DOHH2 (cell line): ENCODE results near the gene DGUOK.

Experiments
- H3F3A ChIP-seq: fragments of 200-600 bp; sonication (generic), shearing (Covaris generic); 2 replicates; pipeline ENCODE4 v1.6.0; 2016; ENCODE audit warnings: antibody characterized with exemption, mild to moderate bottlenecking; ENCODE audit not compliant: control insufficient read depth, insufficient read depth
- H3K27ac ChIP-seq: fragments of 200-600 bp; sonication (generic); 2 replicates; pipeline ENCODE4 v1.5.1; 2014; ENCODE audit warnings: low read depth, mild to moderate bottlenecking, low read length, moderate library complexity
- H3K27me3 ChIP-seq: fragments of 200-600 bp; sonication (generic); 2 replicates; pipeline ENCODE4 v1.6.1; 2014; ENCODE audit warnings: mild to moderate bottlenecking, low read length, mixed read lengths; ENCODE audit not compliant: control insufficient read depth
- H3K36me3 ChIP-seq: fragments of 200-600 bp; sonication (generic); 2 replicates; pipeline ENCODE4 v1.6.1; 2014; ENCODE audit warnings: mild to moderate bottlenecking, low read length, moderate library complexity, mixed read lengths; ENCODE audit not compliant: control insufficient read depth
- H3K4me1 ChIP-seq: fragments of 200-600 bp; sonication (generic); 2 replicates; pipeline ENCODE4 v1.6.1; 2014; ENCODE audit warnings: mild to moderate bottlenecking, low read length, mixed read lengths; ENCODE audit not compliant: control insufficient read depth
- H3K4me2 ChIP-seq: fragments of 200-600 bp; sonication (generic); 2 replicates; pipeline ENCODE4 v1.6.0; 2014; ENCODE audit warnings: mild to moderate bottlenecking, low read length, moderate library complexity
- H3K4me3 ChIP-seq: fragments of 200-600 bp; sonication (generic); 2 replicates; pipeline ENCODE4 v1.5.1; 2014; ENCODE audit warnings: mild to moderate bottlenecking, low read length, mixed read lengths
- H3K79me2 ChIP-seq: fragments of 200-600 bp; sonication (generic); 2 replicates; pipeline ENCODE4 v1.6.1; 2014; ENCODE audit warnings: mild to moderate bottlenecking, low read length, mixed read lengths; ENCODE audit not compliant: control insufficient read depth
- H3K9me2 ChIP-seq: fragments of 200-600 bp; sonication (generic); replicated peaks from 2 replicates; pipeline ENCODE4 v1.6.1; 2014; ENCODE audit warnings: mild to moderate bottlenecking, low read length, mixed read lengths; ENCODE audit not compliant: control insufficient read depth
- H3K9me3 ChIP-seq: fragments of 200-600 bp; sonication (generic); 2 replicates; pipeline ENCODE4 v1.6.1; 2014; ENCODE audit warnings: antibody characterized with exemption, low read length, mixed read lengths; ENCODE audit not compliant: control insufficient read depth, insufficient read depth
- H4K20me1 ChIP-seq: fragments of 200-600 bp; sonication (generic); 2 replicates; pipeline ENCODE4 v1.6.0; 2014; ENCODE audit warnings: low read depth, mild to moderate bottlenecking, antibody characterized with exemption, low read length, moderate library complexity; ENCODE audit not compliant: control insufficient read depth, insufficient read depth
- CTCF ChIP-seq: fragments of 200-600 bp; sonication (generic); IDR thresholded peaks from one replicate; pipeline ENCODE4 v1.5.1; 2014; ENCODE audit warnings: antibody characterized with exemption, mild to moderate bottlenecking, low read depth, low read length; ENCODE audit not compliant: poor library complexity, severe bottlenecking
- EZH2phosphoT487 ChIP-seq: fragments of 200-600 bp; sonication (generic); IDR thresholded peaks from 2 replicates; pipeline ENCODE4 v1.6.1; 2017; ENCODE audit warnings: borderline replicate concordance, mild to moderate bottlenecking, antibody characterized with exemption, low read length, moderate library complexity, mixed read lengths

Gene DGUOK

GRCh38 chr2:73895473-73895872 lies 31.2 kb upstream of the DGUOK start:
- H3K9me3 ChIP-seq, result no peaks in the 10 kb centered on the region
- TF ChIP-seq EZH2phosphoT487, result no peak

GRCh38 chr2:73896362-73897239 lies 30.1 kb upstream of the DGUOK start:
- H3F3A ChIP-seq, result no peaks in the 10 kb centered on the region
- no peak overlapping the region for H3K4me3 ChIP-seq
- H3K36me3 ChIP-seq, result no peaks in the 10 kb centered on the region
- no peaks in the 10 kb centered on the region for H3K9me2 ChIP-seq
- no peaks in the 10 kb centered on the region for H3K27me3 ChIP-seq
- no peaks in the 10 kb centered on the region for H3K4me1 ChIP-seq
- no peaks in the 10 kb centered on the region for H3K9me3 ChIP-seq
- H3K27ac ChIP-seq, result no peak overlapping the region
- no peak overlapping the region for H3K4me2 ChIP-seq
- no peaks in the 10 kb centered on the region for H4K20me1 ChIP-seq
- no peaks in the 10 kb centered on the region for H3K79me2 ChIP-seq
- TF ChIP-seq CTCF (no peak), EZH2phosphoT487 (no peak)

More at GRCh38 chr2:73895473-73895872, 31.2 kb upstream of the DGUOK start:
- H3K4me2 ChIP-seq, result no peak overlapping the region
- no peaks in the 10 kb centered on the region for H4K20me1 ChIP-seq
- no peak overlapping the region for H3K4me3 ChIP-seq
- no peaks in the 10 kb centered on the region for H3K9me2 ChIP-seq
- no peaks in the 10 kb centered on the region for H3K4me1 ChIP-seq
- H3K27me3 ChIP-seq, result peaks cover 3% of the 10 kb centered on the region; the same call in 1 of the 2 replicates
- no peaks in the 10 kb centered on the region for H3F3A ChIP-seq
- no peak overlapping the region for H3K27ac ChIP-seq
- no peaks in the 10 kb centered on the region for H3K36me3 ChIP-seq
- H3K79me2 ChIP-seq, result no peaks in the 10 kb centered on the region

- H3K4me2 ChIP-seq, result no peak overlapping the region
- no peaks in the 10 kb centered on the region for H3K79me2 ChIP-seq
- no peaks in the 10 kb centered on the region for H4K20me1 ChIP-seq
- no peaks in the 10 kb centered on the region for H3F3A ChIP-seq
- H3K9me2 ChIP-seq, result no peaks in the 10 kb centered on the region
- H3K27ac ChIP-seq, result no peak overlapping the region
- no peaks in the 10 kb centered on the region for H3K36me3 ChIP-seq
- no peak for TF ChIP-seq CTCF
- no peak for TF ChIP-seq EZH2phosphoT487
- H3K4me3 ChIP-seq, result no peak overlapping the region
- H3K9me3 ChIP-seq, result no peaks in the 10 kb centered on the region
- H3K4me1 ChIP-seq, result no peaks in the 10 kb centered on the region
- H3K27me3 ChIP-seq, result no peaks in the 10 kb centered on the region
Observed at GRCh38 chr2:73897240-73897583, 29.5 kb upstream of the DGUOK start.

GRCh38 chr2:73897934-73898333 lies 28.7 kb upstream of the DGUOK start:
- Histone ChIP-seq H3K4me3 (no peak overlapping the region), H3K27ac (no peak overlapping the region), H3K9me3 (no peaks in the 10 kb centered on the region), H3K36me3 (no peaks in the 10 kb centered on the region), H3K9me2 (no peaks in the 10 kb centered on the region), H3K27me3 (no peaks in the 10 kb centered on the region), H3K4me2 (no peak overlapping the region), H3K79me2 (no peaks in the 10 kb centered on the region), H3K4me1 (no peaks in the 10 kb centered on the region), H3F3A (no peaks in the 10 kb centered on the region), H4K20me1 (no peaks in the 10 kb centered on the region)
- TF ChIP-seq EZH2phosphoT487 (no peak), CTCF (no peak)
